ENCODE results near the gene SNRNP35. TPM values are rescaled to one million over a fixed set of nuclear protein-coding genes. Genes with fewer than 3 reads are reported as not detected.

Gene SNRNP35
- total RNA-seq, 3 donors from 2014 or later = 14.6 to 24.1 (median 17.7) TPM

- no peaks in the 10 kb centered on the region for H3K27me3 ChIP-seq
- no peak overlapping the region for H3K4me3 ChIP-seq
- no peak for DNase-seq (ENCODE audit: low spot score in 2 of 2)
- no peak overlapping the region for H3K27ac ChIP-seq
- H3K36me3 ChIP-seq = no peaks in the 10 kb centered on the region
- intact Hi-C loops (cut with DNase I; ENCODE audit: low total_unique reads) = no loop called here
- TF ChIP-seq POLR2A (IDR thresholded peaks at IDR 0.05) = no peak
- TF ChIP-seq, protein P1, sequence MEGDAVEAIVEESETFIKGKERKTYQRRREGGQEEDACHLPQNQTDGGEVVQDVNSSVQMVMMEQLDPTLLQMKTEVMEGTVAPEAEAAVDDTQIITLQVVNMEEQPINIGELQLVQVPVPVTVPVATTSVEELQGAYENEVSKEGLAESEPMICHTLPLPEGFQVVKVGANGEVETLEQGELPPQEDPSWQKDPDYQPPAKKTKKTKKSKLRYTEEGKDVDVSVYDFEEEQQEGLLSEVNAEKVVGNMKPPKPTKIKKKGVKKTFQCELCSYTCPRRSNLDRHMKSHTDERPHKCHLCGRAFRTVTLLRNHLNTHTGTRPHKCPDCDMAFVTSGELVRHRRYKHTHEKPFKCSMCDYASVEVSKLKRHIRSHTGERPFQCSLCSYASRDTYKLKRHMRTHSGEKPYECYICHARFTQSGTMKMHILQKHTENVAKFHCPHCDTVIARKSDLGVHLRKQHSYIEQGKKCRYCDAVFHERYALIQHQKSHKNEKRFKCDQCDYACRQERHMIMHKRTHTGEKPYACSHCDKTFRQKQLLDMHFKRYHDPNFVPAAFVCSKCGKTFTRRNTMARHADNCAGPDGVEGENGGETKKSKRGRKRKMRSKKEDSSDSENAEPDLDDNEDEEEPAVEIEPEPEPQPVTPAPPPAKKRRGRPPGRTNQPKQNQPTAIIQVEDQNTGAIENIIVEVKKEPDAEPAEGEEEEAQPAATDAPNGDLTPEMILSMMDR (IDR thresholded peaks at IDR 0.05) = no peak
- TF ChIP-seq POLR2AphosphoS5 (IDR thresholded peaks at IDR 0.05) = no peak
- no peaks in the 10 kb centered on the region for H3K4me1 ChIP-seq
- H3K9me3 ChIP-seq = no peaks in the 10 kb centered on the region
These were observed 41.4 kb downstream of the SNRNP35 start for GRCh38 chr12:123499332-123499731.

DNA sequence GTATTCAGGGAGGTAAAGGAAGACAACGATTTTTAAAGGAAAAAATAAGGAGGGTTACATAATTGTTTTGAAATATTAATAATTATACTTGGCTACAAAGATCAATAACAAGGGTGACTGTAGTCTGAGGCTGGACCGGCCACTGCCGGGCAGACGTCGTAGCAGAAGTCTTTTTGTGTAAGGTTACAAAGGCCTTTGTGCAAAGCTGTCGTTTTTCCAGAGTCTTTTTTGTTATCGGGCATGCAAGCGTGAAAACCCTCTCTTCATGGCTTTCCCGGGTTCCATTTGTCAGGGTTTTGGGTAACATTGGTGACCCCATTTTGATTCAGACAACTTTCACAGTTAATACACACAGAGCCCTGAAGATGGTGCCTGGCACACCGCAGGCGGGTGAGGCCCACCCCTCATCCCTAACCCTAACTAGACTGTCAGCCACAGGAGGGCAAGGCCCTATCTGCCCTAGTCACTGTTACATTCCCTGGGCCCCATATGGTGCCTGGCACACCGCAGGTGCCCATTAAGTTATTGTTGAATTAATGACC, 44.3 kb downstream of the SNRNP35 start:
- Histone ChIP-seq H3K4me3 (no peak overlapping the region), H3K27me3 (no peaks in the 10 kb centered on the region), H3K36me3 (no peaks in the 10 kb centered on the region), H3K9me3 (no peaks in the 10 kb centered on the region), H3K4me1 (no peaks in the 10 kb centered on the region), H3K27ac (no peak overlapping the region)
- no peak for DNase-seq (ENCODE audit: low spot score in 2 of 2)
- intact Hi-C loops (cut with DNase I; ENCODE audit: low total_unique reads) = no loop called here
- no peak for TF ChIP-seq POLR2AphosphoS5 (IDR thresholded peaks at IDR 0.05)
- TF ChIP-seq, protein P1 (IDR thresholded peaks at IDR 0.05) = no peak
- TF ChIP-seq POLR2A (IDR thresholded peaks at IDR 0.05) = no peak

GRCh38 chr12:123506059-123506842, 48.3 kb downstream of the SNRNP35 start:
- H3K4me3 ChIP-seq = no peak overlapping the region
- no peaks in the 10 kb centered on the region for H3K4me1 ChIP-seq
- no peaks in the 10 kb centered on the region for H3K36me3 ChIP-seq
- TF ChIP-seq POLR2A (IDR thresholded peaks at IDR 0.05) (no peak), POLR2AphosphoS5 (IDR thresholded peaks at IDR 0.05) (no peak)
- TF ChIP-seq, protein P1 (IDR thresholded peaks at IDR 0.05) = no peak
- no peak overlapping the region for H3K27ac ChIP-seq
- no peak for DNase-seq (ENCODE audit: low spot score in 2 of 2)
- intact Hi-C loops (cut with DNase I; ENCODE audit: low total_unique reads) = loop anchor here (5.0 kb wide), 1 partner anchor 1584 kb away; no protein-coding TSS in a partner anchor
- no peaks in the 10 kb centered on the region for H3K9me3 ChIP-seq
- no peaks in the 10 kb centered on the region for H3K27me3 ChIP-seq

DNA sequence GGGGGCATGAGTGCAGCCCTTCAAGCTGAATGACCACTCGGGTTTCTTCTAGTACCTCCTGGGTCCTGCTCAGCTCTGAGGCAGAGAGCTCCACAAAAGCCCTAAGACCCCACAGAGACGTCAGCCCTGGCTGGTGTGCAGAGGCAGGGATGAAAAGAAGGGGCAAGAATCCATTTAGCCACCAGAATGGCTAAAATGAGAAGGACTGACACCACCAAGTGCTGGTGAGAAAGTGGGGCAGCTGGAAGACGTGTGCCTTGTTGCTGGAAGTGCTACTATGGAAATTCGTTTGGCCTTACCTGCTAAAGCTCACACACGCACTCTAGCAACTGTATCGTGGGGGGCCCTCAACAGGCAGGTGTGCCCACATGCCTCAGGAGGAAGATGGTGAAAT, 48.9 kb downstream of the SNRNP35 start:
- no peak for TF ChIP-seq POLR2A (IDR thresholded peaks at IDR 0.05)
- TF ChIP-seq, protein P1 (IDR thresholded peaks at IDR 0.05) = no peak
- no peak for TF ChIP-seq POLR2AphosphoS5 (IDR thresholded peaks at IDR 0.05)
- no peaks in the 10 kb centered on the region for H3K27me3 ChIP-seq
- no peak for DNase-seq (ENCODE audit: low spot score in 2 of 2)
- no peaks in the 10 kb centered on the region for H3K36me3 ChIP-seq
- no peaks in the 10 kb centered on the region for H3K9me3 ChIP-seq
- H3K4me3 ChIP-seq = no peak overlapping the region
- intact Hi-C loops (cut with DNase I; ENCODE audit: low total_unique reads) = loop anchor here (5.0 kb wide), 1 partner anchor 1585 kb away; no protein-coding TSS in a partner anchor
- H3K4me1 ChIP-seq = no peaks in the 10 kb centered on the region
- H3K27ac ChIP-seq = no peak overlapping the region

Data from breast epithelium (tissue), 4 donors.